RPMI7951 (cell line): ENCODE data around the gene SLC47A1. TPM values are rescaled to one million over a fixed set of nuclear protein-coding genes. Genes with fewer than 3 reads are reported as not detected.
"Not testable (repeated sequence)": the region's sequence is repeated elsewhere in the genome, so short reads cannot be mapped to it uniquely, and the experiment has no call there.

ENCODE experiments used
- DNase-seq: peaks from one replicate; pipeline ENCODE4 v3.0.0-alpha.2; 2012; ENCODE audit warnings: low read depth
- total RNA-seq: library from RNA; depleted of rRNA; stranded (reverse); fragments of >200 nt; shearing (Covaris generic); gene quantifications from 2 replicates; pipeline ENCODE4 v1.2.3, GENCODE V29; 2014

Gene SLC47A1
- total RNA-seq, 1 experiment from 2014 or later: 0.36 TPM

- not testable (repeated sequence) for DNase-seq
Observed at GRCh38 chr17:19519388-19520291, 14.0 kb upstream of the SLC47A1 start.

GRCh38 chr17:19520641-19521040 lies 13.0 kb upstream of the SLC47A1 start:
- no peak for DNase-seq

DNA sequence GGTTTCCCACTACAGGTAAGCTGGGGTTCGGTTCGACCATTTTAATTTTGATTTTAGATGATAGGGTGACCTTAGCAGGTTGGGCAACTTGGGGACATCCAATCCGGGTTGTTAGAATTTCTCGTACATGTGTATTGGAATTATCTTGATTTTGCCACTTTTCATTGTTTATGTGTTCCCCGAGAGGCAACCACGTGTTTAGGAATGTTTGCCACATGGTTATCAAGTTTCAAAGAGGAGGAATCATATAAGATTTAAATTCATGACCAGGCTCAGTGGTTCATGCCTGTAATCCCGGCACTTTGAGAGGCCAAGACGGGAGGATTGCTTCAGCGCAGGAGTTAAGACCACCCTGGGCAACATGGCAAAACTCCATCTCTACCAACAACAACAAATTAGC lies 10.0 kb upstream of the SLC47A1 start:
- DNase-seq: no peak

DNA sequence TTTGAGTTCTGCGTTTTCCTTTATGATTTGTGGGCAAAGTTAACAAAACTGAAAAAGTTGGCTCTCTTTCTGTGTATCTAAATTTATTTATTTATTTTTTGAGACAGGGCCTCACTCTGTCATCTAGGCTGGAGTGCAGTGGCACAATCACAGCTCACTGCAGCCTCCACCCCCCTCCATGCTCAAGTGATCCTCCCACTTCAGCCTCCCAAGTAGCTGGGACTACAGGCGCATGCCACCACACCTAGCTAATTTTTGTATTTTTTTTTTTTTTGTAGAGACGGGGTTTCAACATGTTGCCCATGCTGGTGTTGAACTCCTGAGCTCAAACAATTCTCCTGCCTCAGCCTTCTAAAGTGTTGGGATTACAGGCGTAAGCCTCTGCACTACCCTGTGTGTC lies 6.7 kb upstream of the SLC47A1 start:
- DNase-seq: not testable (repeated sequence)

- no peak for DNase-seq
Observed at GRCh38 chr17:19531780-19532501, 1.7 kb upstream of the SLC47A1 start.

- DNase-seq: no peak
Observed at GRCh38 chr17:19533036-19533717, 477 bp upstream of the SLC47A1 start.

GRCh38 chr17:19534562-19535149 lies 1.0 kb downstream of the SLC47A1 start:
- peak; percentile 23 for DNase-seq

DNA sequence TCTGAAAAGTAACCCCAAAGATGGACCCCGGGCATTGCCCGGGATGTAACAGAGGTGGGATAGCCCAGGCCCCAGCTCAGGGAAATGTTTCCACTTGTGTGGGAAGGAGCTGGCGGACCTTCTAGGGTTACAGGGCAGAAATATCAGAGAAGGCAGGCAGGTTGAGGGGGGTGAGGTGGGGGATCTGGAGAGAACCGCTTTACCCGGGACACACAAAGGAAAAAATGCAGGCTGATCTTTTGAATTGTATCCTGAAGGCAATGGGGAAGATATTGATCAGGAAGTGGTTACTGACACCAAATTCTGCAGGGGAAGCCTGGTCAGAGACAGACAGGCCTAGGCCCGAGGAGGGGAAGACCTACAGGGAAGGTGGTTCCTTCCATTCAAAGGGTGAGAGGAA lies 3.5 kb downstream of the SLC47A1 start:
- DNase-seq: no peak

GRCh38 chr17:19538095-19539039 lies 4.7 kb downstream of the SLC47A1 start:
- DNase-seq: no peak

- no peak for DNase-seq
Observed at GRCh38 chr17:19539040-19539399, 5.4 kb downstream of the SLC47A1 start.

DNA sequence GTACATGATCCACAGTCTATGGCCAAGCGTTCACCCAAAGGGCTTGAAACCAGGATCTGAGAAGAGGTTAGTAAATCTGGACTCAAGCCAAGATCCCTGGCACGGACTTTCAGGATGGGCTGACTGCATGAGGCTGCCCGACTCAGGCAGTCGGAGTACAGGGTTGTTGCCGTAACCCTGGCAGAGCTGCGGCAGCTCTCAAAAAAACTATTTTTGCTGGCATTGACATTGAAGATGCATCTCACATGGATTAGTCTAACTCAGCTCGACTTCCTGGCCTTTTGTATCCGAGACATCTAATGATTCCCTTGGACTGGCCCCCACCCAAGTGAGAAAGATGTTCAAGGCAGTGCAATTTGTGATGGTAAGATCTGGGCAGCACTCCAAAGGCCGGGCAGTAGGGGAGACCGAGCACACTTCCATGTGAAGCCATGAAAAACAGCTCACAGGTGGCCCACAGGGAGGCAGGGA lies 6.2 kb downstream of the SLC47A1 start:
- no peak for DNase-seq

DNA sequence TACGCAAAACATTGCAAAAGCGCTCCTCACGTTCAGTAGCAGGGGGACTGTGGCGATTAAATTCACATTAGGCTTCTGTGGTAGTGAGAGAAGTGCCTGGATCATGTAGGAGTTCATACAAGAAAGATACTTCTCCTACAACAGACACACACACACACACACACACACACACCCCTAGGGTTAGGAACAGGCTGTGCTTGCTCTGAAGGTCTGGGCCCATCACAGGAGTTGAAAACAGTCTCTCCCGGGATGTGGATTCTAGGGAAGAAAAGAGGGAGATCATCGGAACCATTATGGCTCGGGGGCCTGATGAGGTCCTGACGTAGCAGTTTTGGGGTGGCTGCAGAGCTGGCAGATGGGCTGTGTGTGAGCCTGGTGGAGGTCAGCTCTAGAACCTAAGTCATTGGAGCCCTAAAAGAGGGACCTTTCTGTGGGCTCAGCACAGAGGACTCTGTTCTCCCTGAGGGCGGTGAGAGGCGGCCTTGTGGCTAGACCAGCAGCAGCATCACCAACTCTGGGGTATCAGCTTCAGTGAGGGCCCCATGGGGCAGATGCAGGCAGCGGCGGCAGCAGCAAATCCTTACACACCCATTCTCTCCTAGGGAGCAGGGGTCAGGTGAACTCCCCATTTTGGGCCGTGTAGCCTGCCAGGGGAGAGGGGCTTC lies 7.2 kb downstream of the SLC47A1 start:
- DNase-seq: no peak

GRCh38 chr17:19541445-19541844 lies 7.8 kb downstream of the SLC47A1 start:
- no peak for DNase-seq

GRCh38 chr17:19542247-19542646 lies 8.6 kb downstream of the SLC47A1 start:
- no peak for DNase-seq

DNA sequence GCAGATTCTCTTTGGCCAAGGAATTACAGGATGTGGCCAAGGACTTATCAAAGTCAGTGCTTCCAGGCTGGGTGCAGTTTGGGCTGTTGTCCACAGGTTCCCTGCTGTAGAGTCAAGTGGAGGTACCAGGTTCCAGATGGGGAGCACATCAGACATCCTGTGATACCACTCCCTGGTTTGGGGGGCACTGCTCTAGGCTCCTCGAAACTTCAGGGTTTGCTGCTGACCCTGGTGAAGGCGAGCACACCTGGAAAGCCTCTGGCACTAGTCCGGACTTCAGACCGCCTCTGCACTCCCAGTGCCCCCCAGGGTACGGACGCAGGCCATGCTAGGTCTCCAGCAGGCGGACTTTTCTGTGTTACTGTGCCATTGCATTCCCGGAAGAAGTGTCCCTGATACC lies 10.7 kb downstream of the SLC47A1 start:
- no peak for DNase-seq

DNA sequence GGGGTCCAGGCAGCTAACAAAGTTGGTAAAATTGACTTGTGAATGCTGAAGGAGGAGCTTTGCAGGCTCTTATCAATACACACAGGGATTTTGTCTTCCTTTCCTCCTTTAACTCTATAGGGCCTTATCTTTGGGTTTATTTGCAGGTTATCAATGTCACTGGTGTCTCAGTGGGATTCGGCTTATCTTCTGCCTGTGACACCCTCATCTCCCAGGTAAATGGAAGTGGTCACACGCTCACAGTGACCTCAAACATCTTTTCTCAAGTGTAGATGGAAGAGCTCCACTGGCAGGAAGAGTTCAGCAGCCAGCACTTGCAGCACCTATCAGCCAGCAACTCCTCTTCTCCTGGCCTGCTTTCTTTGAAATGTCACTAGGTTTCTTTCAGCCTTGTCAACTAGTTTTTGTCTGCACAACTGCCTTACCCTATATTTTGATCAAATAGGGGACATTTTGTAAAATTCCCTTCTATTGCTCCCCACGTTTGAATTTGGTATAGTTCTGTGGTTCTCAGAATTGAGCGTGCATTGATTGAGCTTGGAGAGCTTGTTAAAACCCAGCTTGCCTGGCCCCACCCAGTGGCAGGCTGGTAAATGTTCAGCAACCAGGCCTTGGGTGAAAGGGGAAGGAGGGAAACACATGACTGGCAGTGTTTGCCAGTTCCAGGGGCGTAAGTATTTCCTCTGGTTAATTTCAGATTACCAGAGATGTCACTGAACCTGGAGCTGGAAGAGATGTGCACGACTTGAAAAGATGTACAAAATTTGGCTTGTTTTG lies 12.8 kb downstream of the SLC47A1 start:
- no peak for DNase-seq

GRCh38 chr17:19549746-19550623 lies 16.3 kb downstream of the SLC47A1 start:
- DNase-seq: no peak

- no peak for DNase-seq
Observed at GRCh38 chr17:19551165-19551564, 17.5 kb downstream of the SLC47A1 start.
